Nephron progenitor cell (in vitro differentiated cells): ENCODE results near the gene DSCAM.

ENCODE experiments used
- DNase-seq: peaks from one replicate; pipeline ENCODE4 v3.0.0; 2021
- H3K27ac Mint-ChIP-seq: 2 replicates; pipeline ENCODE4 v1.8.0; 2021; ENCODE audit warnings: mild to moderate bottlenecking, moderate library complexity, mixed read lengths
- H3K27me3 Mint-ChIP-seq: 2 replicates; pipeline ENCODE4 v1.8.0; 2021; ENCODE audit warnings: mild to moderate bottlenecking, low read depth, mixed read lengths; ENCODE audit not compliant: poor library complexity
- H3K36me3 Mint-ChIP-seq: 2 replicates; pipeline ENCODE4 v1.8.0; 2021; ENCODE audit warnings: low read depth, mixed read lengths
- H3K4me1 Mint-ChIP-seq: 2 replicates; pipeline ENCODE4 v1.8.0; 2021; ENCODE audit warnings: mixed read lengths
- H3K4me3 Mint-ChIP-seq: 2 replicates; pipeline ENCODE4 v1.8.0; 2021; ENCODE audit warnings: mild to moderate bottlenecking, moderate library complexity, mixed read lengths
- H3K9me3 Mint-ChIP-seq: 2 replicates; pipeline ENCODE4 v1.8.0; 2021; ENCODE audit warnings: mild to moderate bottlenecking, moderate library complexity, mixed read lengths
- TF ChIP-seq, protein P1 (sequence below): fragments of 200-600 bp; sonication (generic); IDR thresholded peaks from 2 replicates; pipeline ENCODE4 v1.5.0; 2021; ENCODE audit warnings: antibody characterized with exemption

DSCAM gene

DNA sequence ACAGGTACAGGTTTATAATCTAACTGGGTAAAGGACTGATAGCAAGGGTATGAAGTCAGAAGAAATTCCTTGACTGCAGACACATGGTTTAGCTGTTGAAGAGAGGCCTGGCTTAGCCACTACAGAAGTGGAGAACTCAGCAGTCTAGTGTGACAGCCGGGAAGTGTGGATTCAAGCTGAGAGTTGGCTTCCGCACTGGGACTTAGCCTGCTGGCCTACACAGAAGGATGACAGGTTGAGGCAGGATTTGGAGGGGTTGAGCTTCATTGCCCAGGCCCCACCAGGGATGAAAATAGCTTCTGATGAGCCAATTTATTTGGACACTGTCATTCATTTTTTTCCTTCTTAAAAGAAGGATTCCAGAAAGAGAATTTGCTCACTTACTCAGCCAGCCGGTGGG is 695.3 kb downstream of the DSCAM start:
- Mint-ChIP-seq H3K27me3 (peaks cover 2% of the 10 kb centered on the region), H3K27ac (no peak overlapping the region), H3K4me3 (no peak overlapping the region), H3K36me3 (no peaks in the 10 kb centered on the region), H3K9me3 (no peaks in the 10 kb centered on the region), H3K4me1 (peaks cover 6% of the 10 kb centered on the region)
- DNase-seq = no peak
- TF ChIP-seq, protein P1, sequence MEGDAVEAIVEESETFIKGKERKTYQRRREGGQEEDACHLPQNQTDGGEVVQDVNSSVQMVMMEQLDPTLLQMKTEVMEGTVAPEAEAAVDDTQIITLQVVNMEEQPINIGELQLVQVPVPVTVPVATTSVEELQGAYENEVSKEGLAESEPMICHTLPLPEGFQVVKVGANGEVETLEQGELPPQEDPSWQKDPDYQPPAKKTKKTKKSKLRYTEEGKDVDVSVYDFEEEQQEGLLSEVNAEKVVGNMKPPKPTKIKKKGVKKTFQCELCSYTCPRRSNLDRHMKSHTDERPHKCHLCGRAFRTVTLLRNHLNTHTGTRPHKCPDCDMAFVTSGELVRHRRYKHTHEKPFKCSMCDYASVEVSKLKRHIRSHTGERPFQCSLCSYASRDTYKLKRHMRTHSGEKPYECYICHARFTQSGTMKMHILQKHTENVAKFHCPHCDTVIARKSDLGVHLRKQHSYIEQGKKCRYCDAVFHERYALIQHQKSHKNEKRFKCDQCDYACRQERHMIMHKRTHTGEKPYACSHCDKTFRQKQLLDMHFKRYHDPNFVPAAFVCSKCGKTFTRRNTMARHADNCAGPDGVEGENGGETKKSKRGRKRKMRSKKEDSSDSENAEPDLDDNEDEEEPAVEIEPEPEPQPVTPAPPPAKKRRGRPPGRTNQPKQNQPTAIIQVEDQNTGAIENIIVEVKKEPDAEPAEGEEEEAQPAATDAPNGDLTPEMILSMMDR = no peak

DNA sequence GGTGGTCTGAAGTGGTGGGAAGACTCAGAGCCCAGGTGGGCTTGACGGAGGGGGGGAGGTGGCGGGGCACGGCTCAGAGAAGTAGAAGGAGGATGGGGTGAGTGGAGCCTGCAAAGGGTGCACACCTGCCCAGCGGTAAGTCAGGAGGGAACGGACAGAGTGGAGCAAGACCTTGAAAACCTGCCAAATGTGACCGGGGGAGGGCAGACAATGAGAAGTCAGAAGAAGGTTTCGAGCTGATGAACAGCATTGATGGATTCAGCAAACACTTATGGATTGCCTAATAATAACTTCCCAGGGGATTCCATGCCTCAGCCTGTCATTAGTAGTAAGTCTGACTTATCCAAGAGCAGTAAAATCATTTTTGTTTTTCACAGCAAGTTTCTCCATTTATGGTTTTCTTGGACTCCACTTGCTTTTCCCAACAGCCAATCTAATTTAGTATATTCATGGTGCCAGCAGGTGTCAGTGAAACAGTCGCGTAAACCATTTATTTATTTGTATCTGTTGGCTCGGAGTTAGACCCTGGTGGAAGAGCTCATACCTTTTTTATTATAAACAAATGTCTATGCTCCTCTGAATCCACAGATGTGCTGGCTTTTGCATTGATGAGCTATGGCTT is 700.6 kb downstream of the DSCAM start:
- TF ChIP-seq, protein P1 = no peak
- no peak overlapping the region for H3K27ac Mint-ChIP-seq
- DNase-seq = no peak
- H3K4me3 Mint-ChIP-seq = no peak overlapping the region
- no peaks in the 10 kb centered on the region for H3K4me1 Mint-ChIP-seq
- H3K9me3 Mint-ChIP-seq = no peaks in the 10 kb centered on the region
- H3K36me3 Mint-ChIP-seq = no peaks in the 10 kb centered on the region
- peaks cover 4% of the 10 kb centered on the region for H3K27me3 Mint-ChIP-seq

DNA sequence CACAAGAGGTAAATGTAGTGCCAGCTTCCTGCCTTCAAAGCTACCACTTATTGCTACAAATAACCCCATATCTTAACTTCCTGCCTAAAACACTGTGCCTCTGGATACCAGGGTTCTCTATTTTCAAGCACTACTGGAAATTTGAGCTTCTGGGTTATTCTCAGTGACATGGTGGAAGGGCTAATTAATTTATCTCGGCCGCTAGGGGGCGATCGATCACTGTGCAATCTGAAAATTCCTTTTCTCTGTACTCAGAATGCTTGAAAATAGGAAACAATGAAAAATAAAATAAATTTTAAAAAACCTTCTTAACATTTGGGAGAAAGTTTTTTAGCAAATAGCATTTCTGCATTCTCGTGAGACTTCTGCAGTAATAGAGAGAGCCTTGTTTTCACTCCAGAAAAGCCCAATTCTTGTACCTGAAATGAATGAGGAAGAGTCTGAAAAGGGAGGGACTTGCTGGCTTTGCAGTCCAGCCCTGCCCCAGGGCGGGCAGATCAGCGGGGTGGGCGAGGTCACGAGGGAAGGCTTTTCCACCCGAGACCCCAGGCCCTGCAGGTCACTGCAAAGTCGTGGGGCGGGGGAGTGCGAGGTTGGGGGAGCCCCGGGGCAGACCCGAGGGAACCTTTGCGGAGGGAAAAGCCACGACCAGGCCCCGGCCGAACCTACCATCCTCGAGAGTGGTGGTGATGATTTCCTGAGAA is 703.0 kb downstream of the DSCAM start:
- Mint-ChIP-seq H3K4me3 (no peak overlapping the region), H3K9me3 (no peaks in the 10 kb centered on the region), H3K36me3 (no peaks in the 10 kb centered on the region), H3K27me3 (peaks cover 4% of the 10 kb centered on the region), H3K4me1 (no peaks in the 10 kb centered on the region), H3K27ac (no peak overlapping the region)
- TF ChIP-seq, protein P1 = peak; percentile 91
- peak; percentile 84 for DNase-seq

DNA sequence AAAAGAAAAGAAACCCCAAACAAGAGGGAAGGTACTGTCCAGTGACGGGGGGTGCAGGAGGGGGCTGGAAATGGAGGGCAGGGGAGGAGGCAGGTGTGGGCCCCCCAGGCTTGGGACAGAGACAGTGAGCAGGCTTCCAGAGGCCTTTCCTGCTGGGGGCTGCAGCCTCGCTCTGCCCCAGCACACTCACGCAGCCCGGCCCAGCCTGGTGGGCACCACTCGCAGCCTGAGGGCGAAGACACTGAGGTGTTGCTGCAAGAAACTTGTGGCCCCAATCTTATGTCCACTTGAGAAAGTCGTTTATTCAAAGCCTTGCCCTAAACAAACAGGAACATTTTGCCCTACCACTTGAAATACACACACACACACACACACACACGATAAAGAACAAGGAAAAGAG is 705.3 kb downstream of the DSCAM start:
- Mint-ChIP-seq H3K4me3 (no peak overlapping the region), H3K4me1 (no peaks in the 10 kb centered on the region), H3K27me3 (peaks cover 4% of the 10 kb centered on the region), H3K36me3 (no peaks in the 10 kb centered on the region), H3K27ac (no peak overlapping the region), H3K9me3 (no peaks in the 10 kb centered on the region)
- no peak for DNase-seq
- TF ChIP-seq, protein P1 = no peak

DNA sequence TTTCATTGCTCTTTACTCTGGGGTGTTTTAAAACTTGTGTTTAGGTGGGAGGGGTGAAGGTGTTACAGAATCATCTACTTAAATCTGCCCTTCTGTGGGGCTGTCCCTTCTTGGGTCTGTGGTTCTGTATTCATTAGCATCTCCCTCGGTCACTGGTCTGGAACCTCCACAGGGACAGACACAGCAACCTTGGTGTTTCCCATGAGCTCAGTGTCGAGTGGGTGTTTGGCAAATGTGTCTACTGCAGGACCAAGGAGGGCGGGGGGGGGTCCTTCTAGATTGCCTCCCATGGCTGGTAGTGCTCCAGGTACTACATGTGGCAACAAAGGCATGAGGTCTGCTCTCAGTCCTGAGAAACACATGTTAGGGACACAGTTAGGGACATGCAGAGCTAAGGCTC is 706.3 kb downstream of the DSCAM start:
- TF ChIP-seq, protein P1 = no peak
- Mint-ChIP-seq H3K4me1 (no peaks in the 10 kb centered on the region), H3K4me3 (no peak overlapping the region), H3K36me3 (no peaks in the 10 kb centered on the region), H3K27me3 (peaks cover 4% of the 10 kb centered on the region), H3K9me3 (no peaks in the 10 kb centered on the region), H3K27ac (no peak overlapping the region)
- no peak for DNase-seq

DNA sequence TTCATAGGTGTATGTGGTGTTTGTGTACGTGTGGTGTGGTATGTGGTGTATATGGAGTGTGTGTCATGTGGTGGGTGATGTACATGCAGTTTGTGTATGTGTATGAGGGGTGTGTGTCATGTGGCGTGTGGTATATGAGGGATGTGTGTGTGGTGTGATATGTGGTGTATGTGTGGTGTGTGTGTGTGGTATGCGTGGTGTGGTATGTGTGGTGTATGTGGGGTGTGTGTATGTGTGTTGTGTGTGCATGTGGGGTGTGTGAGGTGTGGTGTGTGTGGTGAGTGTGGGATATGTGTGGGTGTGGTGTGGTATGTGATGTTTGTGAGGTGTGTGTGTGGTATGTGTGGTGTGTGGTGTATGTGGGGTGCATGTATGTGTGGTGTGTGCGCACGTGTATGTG is 707.3 kb downstream of the DSCAM start:
- TF ChIP-seq, protein P1 = no peak
- no peak for DNase-seq
- no peaks in the 10 kb centered on the region for H3K4me1 Mint-ChIP-seq
- H3K4me3 Mint-ChIP-seq = no peak overlapping the region
- H3K27ac Mint-ChIP-seq = no peak overlapping the region
- H3K9me3 Mint-ChIP-seq = no peaks in the 10 kb centered on the region
- H3K36me3 Mint-ChIP-seq = no peaks in the 10 kb centered on the region
- H3K27me3 Mint-ChIP-seq = peaks cover 7% of the 10 kb centered on the region
